ENCODE data around the gene CHPF.

CHPF gene

GRCh38 chr2:219567131-219567530 is 23.5 kb upstream of the CHPF start:
- no peak for DNase-seq (ENCODE audit: low spot score)

GRCh38 chr2:219566640-219567039 is 23.0 kb upstream of the CHPF start:
- DNase-seq (ENCODE audit: low spot score): no peak

GRCh38 chr2:219565130-219566080 is 21.8 kb upstream of the CHPF start:
- no peak for DNase-seq (ENCODE audit: low spot score)

- no peak for DNase-seq (ENCODE audit: low spot score)
These were observed 19.8 kb upstream of the CHPF start for GRCh38 chr2:219563271-219563928.

- DNase-seq (ENCODE audit: low spot score): no peak
These were observed 18.7 kb upstream of the CHPF start for GRCh38 chr2:219562049-219563020.

- DNase-seq (ENCODE audit: low spot score): no peak
These were observed 17.8 kb upstream of the CHPF start for GRCh38 chr2:219561179-219562048.

- DNase-seq (ENCODE audit: low spot score): no peak
These were observed 17.2 kb upstream of the CHPF start for GRCh38 chr2:219560893-219561178.

- no peak for DNase-seq (ENCODE audit: low spot score)
These were observed 16.7 kb upstream of the CHPF start for GRCh38 chr2:219560037-219560892.

- no peak for DNase-seq (ENCODE audit: low spot score)
These were observed 15.7 kb upstream of the CHPF start for GRCh38 chr2:219559156-219559915.

- no peak for DNase-seq (ENCODE audit: low spot score)
These were observed 14.5 kb upstream of the CHPF start for GRCh38 chr2:219557791-219558785.

- DNase-seq (ENCODE audit: low spot score): no peak
These were observed 13.7 kb upstream of the CHPF start for GRCh38 chr2:219557320-219557719.

- DNase-seq (ENCODE audit: low spot score): no peak
These were observed 12.8 kb upstream of the CHPF start for GRCh38 chr2:219556413-219556812.

GRCh38 chr2:219555956-219556355 is 12.3 kb upstream of the CHPF start:
- no peak for DNase-seq (ENCODE audit: low spot score)

- no peak for DNase-seq (ENCODE audit: low spot score)
These were observed 10.7 kb upstream of the CHPF start for GRCh38 chr2:219554350-219554749.

- no peak for DNase-seq (ENCODE audit: low spot score)
These were observed 9.9 kb upstream of the CHPF start for GRCh38 chr2:219553463-219553963.

GRCh38 chr2:219553168-219553417 is 9.5 kb upstream of the CHPF start:
- no peak for DNase-seq (ENCODE audit: low spot score)

- peak; percentile 52 for DNase-seq (ENCODE audit: low spot score)
These were observed 9.0 kb upstream of the CHPF start for GRCh38 chr2:219552382-219553167.

Data from pons (tissue), 1 donor.